HL-60/S4 treated with phorbol 12-myristate 13-acetate at 8.2 ng/mL for 4 days and 3 days (cell line): ENCODE results near the gene SOX15.
"Not testable (repeated sequence)": the region's sequence is repeated elsewhere in the genome, so short reads cannot be mapped to it uniquely, and the experiment has no call there.

Experiments
- in situ Hi-C: fragments of 300-500 bp; cut with MboI; formaldehyde crosslinking; loops from 2 replicates; pipeline ENCODE4 v1.15.0; 2022; ENCODE audit warnings: low sequenced_read_pairs

SOX15 gene

GRCh38 chr17:7589891-7590691, at the start of gene SOX15:
TSS of gene SOX15 (minus strand) at chr17:7590094. CDS start at chr17:7589676, 418 bp downstream.
- in situ Hi-C loops = loop anchor here (25.0 kb wide), 2 partner anchors 97 to 247 kb away; partner anchors contain the start of genes KDM6B, TP53 and WRAP53

DNA sequence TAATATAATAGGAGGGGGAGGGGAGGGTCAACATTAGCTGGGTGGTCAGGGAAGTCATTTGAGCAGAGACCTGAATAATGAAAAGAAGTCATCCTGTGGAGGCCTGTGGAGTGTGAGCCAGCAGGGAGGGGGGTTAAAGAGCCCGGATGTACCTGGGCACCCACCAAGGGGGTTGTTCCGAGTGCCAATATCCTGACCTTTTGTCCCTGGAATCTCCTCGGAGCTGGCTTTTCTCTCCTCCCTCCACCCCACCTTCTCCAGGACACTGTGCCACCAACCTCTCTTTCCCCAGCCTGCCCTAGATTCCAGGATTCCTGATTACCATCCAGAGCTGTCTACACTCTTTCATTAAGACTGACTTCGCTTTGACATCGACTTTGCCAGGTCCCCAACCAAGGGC, 46.3 kb upstream of the SOX15 start:
- in situ Hi-C loops = no loop called here

DNA sequence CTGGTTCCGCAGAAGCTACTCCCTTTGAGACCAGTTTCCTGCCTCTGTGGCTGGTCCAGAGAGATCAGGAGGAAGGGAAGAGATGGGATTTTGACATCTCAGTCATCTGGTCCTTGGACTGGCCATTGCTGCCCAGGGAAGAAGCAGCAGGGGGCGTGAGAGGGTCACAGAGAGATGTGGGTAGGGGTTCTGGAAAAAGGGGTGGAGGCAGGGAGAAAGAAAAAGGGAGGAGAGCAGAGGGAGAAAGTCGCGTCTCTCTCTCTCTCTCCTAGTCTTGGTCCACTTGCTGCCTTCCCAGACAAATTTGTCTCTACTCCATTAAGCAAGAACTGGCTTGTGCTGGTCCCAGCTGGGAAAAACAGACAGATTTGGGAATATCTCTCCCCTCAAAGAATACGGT, 44.5 kb upstream of the SOX15 start:
- in situ Hi-C loops = no loop called here

GRCh38 chr17:7633093-7633492, 43.2 kb upstream of the SOX15 start:
- in situ Hi-C loops = no loop called here

- in situ Hi-C loops = no loop called here
These were observed 42.6 kb upstream of the SOX15 start for GRCh38 chr17:7632492-7632894.

DNA sequence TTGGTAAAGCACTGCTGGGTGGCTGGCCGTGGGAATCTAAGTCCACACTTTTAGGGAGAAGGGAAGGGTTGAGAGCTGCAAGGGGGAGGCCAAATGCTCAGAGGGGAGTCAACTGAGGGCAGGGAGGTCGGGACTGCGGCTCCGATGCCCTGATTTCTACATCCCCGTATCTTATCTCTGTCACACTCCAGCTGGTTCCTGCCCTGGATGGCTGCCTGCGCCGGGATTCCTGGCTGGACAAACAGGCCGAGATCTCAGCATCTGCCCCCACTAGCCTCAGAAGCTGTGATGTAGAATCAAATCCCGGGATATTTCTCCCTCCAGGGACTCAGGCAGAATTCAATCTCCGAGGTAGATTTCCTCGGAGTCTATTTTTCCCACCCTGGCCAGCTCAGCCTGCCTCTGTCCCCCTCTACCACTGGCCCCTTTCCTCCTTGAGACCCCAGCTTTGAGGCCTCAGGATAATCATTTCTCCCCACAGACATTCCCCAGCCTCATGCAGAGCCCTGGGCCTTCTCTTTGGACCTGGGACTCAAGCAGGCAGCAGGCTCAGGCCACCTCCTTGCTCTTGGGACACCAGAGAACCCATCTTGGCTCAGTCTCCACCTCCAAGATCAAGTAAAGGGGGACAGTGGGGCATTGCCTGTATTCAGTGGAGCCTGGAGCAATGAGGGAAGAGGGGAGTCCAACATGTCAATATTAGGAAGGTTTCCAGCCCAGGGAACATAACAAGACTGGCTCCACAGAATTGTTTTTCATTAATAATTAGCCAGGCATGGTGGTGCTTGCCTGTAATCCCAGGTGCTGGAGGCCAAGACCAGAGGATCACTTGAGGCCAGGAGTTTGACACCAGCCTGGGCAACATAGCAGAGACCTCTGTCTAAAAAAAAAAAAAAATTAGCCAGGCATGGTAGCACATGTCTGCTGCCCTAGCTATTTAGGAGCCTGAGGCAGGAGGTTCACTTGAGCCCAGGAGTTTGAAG, 41.8 kb upstream of the SOX15 start:
- in situ Hi-C loops = no loop called here

DNA sequence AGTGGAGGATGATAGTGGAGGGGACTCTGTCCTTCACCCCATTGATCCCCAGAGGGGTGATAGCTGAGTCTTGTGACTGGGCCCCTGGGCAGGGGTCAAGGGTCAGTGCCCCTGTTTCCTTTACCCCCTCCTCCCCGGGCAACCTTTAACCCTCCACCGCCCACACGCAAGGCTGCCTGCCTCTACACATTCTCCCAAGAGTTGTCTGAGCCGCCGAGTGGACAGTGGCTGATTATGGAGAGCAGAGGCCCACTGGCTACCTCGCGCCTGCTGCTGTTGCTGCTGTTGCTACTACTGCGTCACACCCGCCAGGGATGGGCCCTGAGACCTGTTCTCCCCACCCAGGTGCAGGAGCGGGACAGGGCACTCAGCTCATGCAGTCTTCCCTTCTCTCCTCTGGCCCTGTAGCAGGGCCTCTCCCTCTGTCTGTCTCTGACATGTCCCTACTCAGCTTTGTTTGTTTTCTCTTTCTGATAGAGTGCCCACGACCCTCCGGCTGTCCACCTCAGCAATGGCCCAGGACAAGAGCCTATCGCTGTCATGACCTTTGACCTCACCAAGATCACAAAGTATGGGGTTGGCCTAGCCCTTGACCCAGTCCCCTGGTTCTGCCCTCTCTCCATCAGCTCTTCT, 40.2 kb upstream of the SOX15 start, which contains the start of gene SHBG:
SHBG (plus strand) TSS at position 197 of the 633 bp plus-strand sequence; CDS start at position 235, 38 bp downstream.
- in situ Hi-C loops = no loop called here

GRCh38 chr17:7627250-7628121, 37.6 kb upstream of the SOX15 start, which contains the start of gene SAT2:
TSS of gene SAT2 (minus strand) at chr17:7627821. CDS start at chr17:7627635, 186 bp downstream.
- in situ Hi-C loops = no loop called here

GRCh38 chr17:7626956-7627249, 37.0 kb upstream of the SOX15 start:
- in situ Hi-C loops = no loop called here

DNA sequence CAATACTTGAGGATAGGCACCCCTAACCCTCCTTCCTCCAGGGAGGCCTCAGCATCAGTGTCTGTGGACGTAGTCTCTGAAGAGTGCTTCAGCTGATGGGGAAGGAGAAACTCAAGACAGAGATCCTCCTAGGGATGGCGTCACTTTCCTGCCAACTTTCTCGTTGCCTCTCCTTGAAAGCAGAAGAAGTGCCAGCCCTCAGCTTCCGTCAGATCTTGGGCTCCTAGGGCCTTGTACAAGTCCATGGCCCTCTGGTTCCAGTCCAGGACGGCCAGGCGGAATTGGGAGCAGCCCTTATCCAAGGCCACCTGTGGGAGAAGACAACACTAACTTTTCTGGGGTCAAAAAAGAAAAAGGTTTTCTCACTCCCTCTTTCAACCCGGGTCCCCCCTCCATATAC, 36.4 kb upstream of the SOX15 start:
- in situ Hi-C loops = no loop called here

GRCh38 chr17:7625749-7626148, 35.9 kb upstream of the SOX15 start:
- in situ Hi-C loops = not testable (repeated sequence)

GRCh38 chr17:7623661-7624060, 33.8 kb upstream of the SOX15 start:
- in situ Hi-C loops = no loop called here

- in situ Hi-C loops = no loop called here
These were observed 30.9 kb upstream of the SOX15 start for GRCh38 chr17:7620835-7621234.

DNA sequence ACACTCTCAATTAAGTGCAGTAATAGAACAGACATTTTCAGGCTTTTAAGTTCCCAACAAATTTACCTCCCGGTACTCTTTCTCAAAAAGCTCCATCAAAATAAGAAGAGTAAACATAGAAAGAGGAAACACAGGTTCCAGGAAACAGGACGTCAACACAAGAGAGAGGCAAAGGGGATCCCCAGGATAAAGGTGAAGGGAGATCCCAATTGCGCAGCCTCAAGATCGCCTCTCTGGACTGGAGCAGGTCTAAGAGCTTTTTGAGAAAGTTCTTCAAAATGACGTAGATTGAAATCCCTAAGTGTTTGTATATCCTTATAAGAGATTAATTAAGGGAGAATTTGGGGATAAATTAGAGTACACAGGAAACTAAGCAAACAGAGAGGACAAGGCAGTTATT, 28.7 kb upstream of the SOX15 start:
- in situ Hi-C loops = no loop called here

- in situ Hi-C loops = no loop called here
These were observed 25.4 kb upstream of the SOX15 start for GRCh38 chr17:7615265-7615747.

DNA sequence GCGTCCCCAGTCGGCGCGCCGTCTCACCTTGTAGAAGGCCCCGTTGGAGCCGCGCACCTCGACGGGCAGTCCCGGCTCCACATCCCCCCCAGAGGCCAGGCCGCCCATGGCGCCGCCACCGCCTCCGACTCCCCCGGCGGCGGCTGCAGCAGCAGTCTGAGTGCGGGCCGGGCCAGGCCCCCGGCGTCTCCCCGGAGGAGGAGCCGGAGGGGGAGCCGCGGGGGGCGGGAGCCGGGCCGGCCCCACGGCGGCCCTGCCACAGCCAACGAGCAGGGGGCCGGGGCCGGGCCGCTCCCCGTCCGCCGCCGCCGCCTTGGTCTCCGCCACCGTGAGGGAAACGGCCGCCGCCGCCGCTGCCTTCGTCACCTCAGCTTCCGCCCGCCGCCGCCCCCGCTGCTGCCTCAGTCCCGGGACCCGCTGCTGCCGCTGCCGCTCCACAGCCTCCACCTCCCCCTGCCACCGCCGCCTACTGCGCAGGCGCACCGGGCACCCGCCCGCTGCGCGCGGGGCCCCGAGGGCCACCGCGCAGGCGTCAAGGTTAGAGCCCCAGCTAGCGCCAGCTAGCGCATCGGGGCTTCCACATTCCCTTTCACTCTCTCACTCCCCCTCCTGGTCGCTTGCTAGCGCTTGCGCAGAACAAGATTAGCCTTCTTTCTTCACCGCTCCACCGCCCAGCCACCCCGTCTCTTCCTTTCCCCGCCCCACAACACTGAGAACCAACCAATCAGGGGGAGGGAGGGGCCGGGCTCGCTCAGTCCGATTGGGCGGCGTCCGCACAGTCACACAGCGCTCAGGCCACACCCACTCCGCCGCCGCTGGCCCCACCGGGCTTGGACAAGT, 24.8 kb upstream of the SOX15 start, which contains the start of gene FXR2:
FXR2 (minus strand) TSS at position 473 of the 840 bp plus-strand sequence; CDS start at position 108, 365 bp downstream.
- in situ Hi-C loops = no loop called here

DNA sequence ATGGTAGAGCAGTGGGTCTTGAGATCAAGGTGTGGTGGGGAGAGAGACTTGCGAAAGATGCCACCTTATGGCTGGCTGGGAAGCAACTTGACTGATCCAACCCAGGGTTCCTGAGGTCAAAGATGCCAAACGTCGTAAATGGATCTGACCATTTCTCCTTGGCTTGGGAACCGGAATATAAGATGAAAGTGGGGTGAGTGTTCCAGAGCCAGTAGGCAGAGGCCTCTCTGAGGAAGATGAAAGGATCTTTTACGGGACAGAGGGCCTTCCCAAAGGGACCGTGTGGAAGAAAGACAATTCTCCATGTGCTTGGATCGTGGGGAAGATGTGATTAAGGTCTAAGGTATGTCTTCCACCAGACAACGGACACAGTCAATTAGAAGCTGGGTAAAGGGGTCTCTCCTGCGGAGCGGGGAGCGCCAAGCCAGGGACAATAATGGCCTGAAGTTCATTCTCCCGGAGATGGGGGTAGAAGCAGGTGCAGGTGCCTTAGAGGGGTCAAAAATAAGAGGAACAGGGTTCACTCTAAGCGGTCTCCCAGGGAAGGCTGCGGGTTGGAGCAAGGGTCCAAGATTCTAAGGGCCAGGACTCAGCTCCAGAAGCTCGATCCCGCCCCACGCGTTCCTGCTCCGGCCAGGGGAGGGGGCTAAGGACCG, 24.0 kb upstream of the SOX15 start:
- in situ Hi-C loops = no loop called here

- in situ Hi-C loops = no loop called here
These were observed 22.4 kb upstream of the SOX15 start for GRCh38 chr17:7612294-7612640.
